ENCODE measurements around the gene TMEM114. TPM values are rescaled to one million over a fixed set of nuclear protein-coding genes. Genes with fewer than 3 reads are reported as not detected.

Gene TMEM114
- total RNA-seq, 2 donors from 2014 or later: not detected

- no peak for DNase-seq (ENCODE audit: low spot score)
- peaks cover 0 to 13% of the 10 kb centered on the region in 2 donors for H3K4me1 ChIP-seq
- peaks cover 0 to 11% of the 10 kb centered on the region in 2 donors for H3K9me3 ChIP-seq
- H3K4me3 ChIP-seq: no peak overlapping the region
- peaks cover 5 to 19% of the 10 kb centered on the region in 2 donors for H3K27me3 ChIP-seq
- TF ChIP-seq CTCF (IDR thresholded peaks at IDR 0.05): no peak
- no peak overlapping the region for H3K27ac ChIP-seq
- no peaks in the 10 kb centered on the region for H3K36me3 ChIP-seq
Observed at GRCh38 chr16:8594149-8594666, 3.9 kb upstream of the TMEM114 start.

- DNase-seq (ENCODE audit: low spot score): no peak
- Histone ChIP-seq H3K27me3 (peaks cover 5 to 19% of the 10 kb centered on the region in 2 donors), H3K36me3 (no peaks in the 10 kb centered on the region), H3K4me3 (no peak overlapping the region), H3K27ac (no peak overlapping the region), H3K9me3 (peaks cover 0 to 5% of the 10 kb centered on the region in 2 donors), H3K4me1 (peaks cover 0 to 17% of the 10 kb centered on the region in 2 donors)
- TF ChIP-seq CTCF (IDR thresholded peaks at IDR 0.05): no peak
Observed at GRCh38 chr16:8591451-8591850, 1.1 kb upstream of the TMEM114 start.

GRCh38 chr16:8590811-8591210 lies 500 bp upstream of the TMEM114 start:
- Histone ChIP-seq H3K27ac (no peak overlapping the region), H3K27me3 (peaks cover 5 to 19% of the 10 kb centered on the region in 2 donors), H3K9me3 (no peaks in the 10 kb centered on the region), H3K36me3 (no peaks in the 10 kb centered on the region), H3K4me3 (no peak overlapping the region), H3K4me1 (peaks cover 0 to 17% of the 10 kb centered on the region in 2 donors)
- no peak for DNase-seq (ENCODE audit: low spot score)
- TF ChIP-seq CTCF (IDR thresholded peaks at IDR 0.05): no peak

GRCh38 chr16:8589057-8589899 lies 1.0 kb downstream of the TMEM114 start:
- Histone ChIP-seq H3K27me3 (peaks cover 5 to 19% of the 10 kb centered on the region in 2 donors), H3K9me3 (no peaks in the 10 kb centered on the region), H3K36me3 (no peaks in the 10 kb centered on the region), H3K4me1 (peaks cover 0 to 17% of the 10 kb centered on the region in 2 donors), H3K27ac (no peak overlapping the region), H3K4me3 (peak overlapping the region in 1 of 2 donors; percentile 31)
- no peak for TF ChIP-seq CTCF (IDR thresholded peaks at IDR 0.05)
- DNase-seq (ENCODE audit: low spot score): no peak

- Histone ChIP-seq H3K36me3 (no peaks in the 10 kb centered on the region), H3K9me3 (no peaks in the 10 kb centered on the region), H3K4me3 (no peak overlapping the region), H3K27ac (no peak overlapping the region), H3K4me1 (peaks cover 0 to 17% of the 10 kb centered on the region in 2 donors), H3K27me3 (peaks cover 5 to 19% of the 10 kb centered on the region in 2 donors)
- no peak for TF ChIP-seq CTCF (IDR thresholded peaks at IDR 0.05)
- no peak for DNase-seq (ENCODE audit: low spot score)
Observed at GRCh38 chr16:8588682-8589056, 1.6 kb downstream of the TMEM114 start.
